ENCODE data around the gene ATP2B2. TPM values are rescaled to one million over a fixed set of nuclear protein-coding genes. Genes with fewer than 3 reads are reported as not detected.

ATP2B2 gene
- total RNA-seq, 1 donor = not detected

DNA sequence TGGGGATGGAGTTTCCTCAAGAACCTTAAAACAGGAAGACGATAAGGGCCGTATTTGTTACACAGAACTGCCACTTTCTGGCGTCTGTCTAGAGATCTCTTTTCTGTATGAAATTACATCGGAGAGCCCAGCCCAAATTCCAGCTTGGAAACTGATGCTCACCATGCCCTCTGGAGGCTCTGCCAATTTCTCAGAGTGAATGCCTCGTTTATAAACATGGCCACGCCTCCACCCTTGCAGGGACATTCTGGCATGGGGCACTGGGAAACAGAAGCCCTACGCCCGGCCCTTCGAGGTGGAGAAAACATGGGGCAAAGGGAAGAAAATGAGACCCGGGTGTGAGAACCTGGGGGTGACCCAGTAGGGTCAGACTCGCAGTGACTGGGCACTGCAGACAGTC, 131.1 kb downstream of the ATP2B2 start:
- Histone ChIP-seq H3K9me3 (ENCODE audit: low read depth, low read length) (no peaks in the 10 kb centered on the region), H3K4me1 (ENCODE audit: insufficient read depth, low read length) (no peaks in the 10 kb centered on the region)

DNA sequence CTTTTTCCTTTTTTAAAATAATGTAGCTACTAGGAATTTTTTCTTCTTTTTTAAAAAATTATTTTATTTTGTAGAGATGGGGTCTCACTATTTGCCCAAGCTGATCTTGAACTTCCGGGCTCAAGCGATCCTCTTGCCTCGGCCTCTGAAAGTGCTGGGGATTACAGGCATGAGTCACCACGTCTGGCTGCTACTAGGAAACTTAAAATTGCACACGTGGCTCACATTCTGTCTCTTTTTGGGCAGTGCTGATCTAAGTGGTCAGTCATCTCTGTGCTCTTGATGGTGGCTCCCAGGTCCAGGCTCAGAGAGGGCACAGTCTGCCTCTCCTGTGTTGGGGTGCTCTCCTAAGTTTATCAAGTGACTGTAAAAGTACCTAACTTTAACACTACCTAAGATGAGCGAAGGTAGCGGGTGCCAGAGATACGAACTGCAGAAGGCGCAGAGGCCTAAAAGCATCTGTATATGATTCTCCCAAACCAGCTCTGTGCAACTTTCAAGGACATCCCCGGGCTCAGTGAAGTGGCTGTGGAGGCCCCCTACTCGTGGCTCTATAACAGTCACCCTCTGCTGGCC, 131.6 kb downstream of the ATP2B2 start:
- no peaks in the 10 kb centered on the region for H3K4me1 ChIP-seq (ENCODE audit: insufficient read depth, low read length)
- no peak overlapping the region for H3K4me3 ChIP-seq (ENCODE audit: low read length)
- no peaks in the 10 kb centered on the region for H3K9me3 ChIP-seq (ENCODE audit: low read depth, low read length)
- H3K27me3 ChIP-seq (ENCODE audit: insufficient read depth, low read length) = no peaks in the 10 kb centered on the region

More for the DNA sequence above, 131.1 kb downstream of the ATP2B2 start:
- no peak overlapping the region for H3K4me3 ChIP-seq (ENCODE audit: low read length)
- H3K27me3 ChIP-seq (ENCODE audit: insufficient read depth, low read length) = no peaks in the 10 kb centered on the region

- H3K27me3 ChIP-seq (ENCODE audit: insufficient read depth, low read length) = no peaks in the 10 kb centered on the region
- no peaks in the 10 kb centered on the region for H3K4me1 ChIP-seq (ENCODE audit: insufficient read depth, low read length)
These were observed 133.6 kb downstream of the ATP2B2 start for GRCh38 chr3:10371789-10372188.

DNA sequence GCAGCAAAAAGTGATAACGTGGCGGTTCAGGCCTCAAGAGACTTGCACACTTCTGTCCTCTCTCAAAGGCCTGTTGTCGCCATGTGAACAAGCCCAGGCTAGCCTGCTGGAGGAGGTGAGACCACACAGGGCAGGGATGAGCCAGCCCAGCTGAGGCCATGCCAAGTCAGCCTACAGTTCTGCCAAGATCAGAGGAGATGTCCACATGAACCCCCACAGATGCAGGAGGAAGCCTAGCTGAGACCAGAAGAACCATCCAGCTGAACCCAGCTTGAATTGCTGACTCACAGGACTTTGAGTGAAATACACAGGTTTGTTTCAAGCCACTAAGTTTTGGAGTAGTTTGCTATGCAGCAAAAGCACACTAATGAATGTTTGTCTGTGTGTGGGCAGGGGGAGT, 134.2 kb downstream of the ATP2B2 start:
- no peaks in the 10 kb centered on the region for H3K9me3 ChIP-seq (ENCODE audit: low read depth, low read length)
- H3K4me3 ChIP-seq (ENCODE audit: low read length) = no peak overlapping the region
- no peaks in the 10 kb centered on the region for H3K4me1 ChIP-seq (ENCODE audit: insufficient read depth, low read length)
- H3K27me3 ChIP-seq (ENCODE audit: insufficient read depth, low read length) = no peaks in the 10 kb centered on the region

More at GRCh38 chr3:10371789-10372188, 133.6 kb downstream of the ATP2B2 start:
- Histone ChIP-seq H3K4me3 (ENCODE audit: low read length) (no peak overlapping the region), H3K9me3 (ENCODE audit: low read depth, low read length) (no peaks in the 10 kb centered on the region)

DNA sequence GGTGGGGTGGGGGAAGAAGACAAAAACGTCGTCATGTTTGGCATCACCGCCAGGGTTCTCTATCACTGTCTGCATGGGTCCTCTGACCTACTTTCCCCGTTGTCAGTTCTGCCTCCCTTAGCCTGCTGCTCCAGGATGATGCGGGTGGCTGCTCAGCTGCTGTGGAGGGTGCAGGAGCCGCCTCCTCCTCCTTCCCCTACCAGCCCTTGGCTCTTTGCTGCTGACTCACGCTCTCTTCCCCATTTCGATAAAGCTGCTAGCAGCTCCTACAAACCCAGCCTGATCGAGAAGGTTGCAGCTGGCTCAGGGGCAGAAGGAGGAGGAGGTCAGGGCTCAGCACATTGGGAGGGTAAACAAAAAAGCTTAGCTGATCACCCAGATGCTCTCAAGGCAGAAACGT, 135.0 kb downstream of the ATP2B2 start:
- Histone ChIP-seq H3K4me1 (ENCODE audit: insufficient read depth, low read length) (no peaks in the 10 kb centered on the region), H3K4me3 (ENCODE audit: low read length) (no peak overlapping the region), H3K27me3 (ENCODE audit: insufficient read depth, low read length) (no peaks in the 10 kb centered on the region), H3K9me3 (ENCODE audit: low read depth, low read length) (no peaks in the 10 kb centered on the region)

DNA sequence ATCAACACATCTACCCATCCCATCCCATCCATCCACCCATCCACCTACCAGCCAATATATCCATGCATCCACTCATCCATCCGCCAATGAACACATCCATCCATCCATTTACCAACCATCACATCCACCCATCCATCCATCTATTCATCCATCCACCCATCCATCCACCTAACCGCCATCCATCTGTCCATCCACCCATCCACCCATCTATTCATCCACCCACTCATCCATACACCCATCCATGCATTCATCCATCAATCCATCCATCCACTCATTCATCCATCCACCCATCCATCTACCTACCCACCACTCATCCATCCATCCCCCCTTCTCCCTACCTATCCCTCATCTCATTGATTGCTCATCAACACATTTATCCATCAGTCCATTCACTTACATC, 136.9 kb downstream of the ATP2B2 start:
- H3K4me3 ChIP-seq (ENCODE audit: low read length) = no peak overlapping the region
- no peaks in the 10 kb centered on the region for H3K9me3 ChIP-seq (ENCODE audit: low read depth, low read length)
- no peaks in the 10 kb centered on the region for H3K4me1 ChIP-seq (ENCODE audit: insufficient read depth, low read length)
- no peaks in the 10 kb centered on the region for H3K27me3 ChIP-seq (ENCODE audit: insufficient read depth, low read length)

DNA sequence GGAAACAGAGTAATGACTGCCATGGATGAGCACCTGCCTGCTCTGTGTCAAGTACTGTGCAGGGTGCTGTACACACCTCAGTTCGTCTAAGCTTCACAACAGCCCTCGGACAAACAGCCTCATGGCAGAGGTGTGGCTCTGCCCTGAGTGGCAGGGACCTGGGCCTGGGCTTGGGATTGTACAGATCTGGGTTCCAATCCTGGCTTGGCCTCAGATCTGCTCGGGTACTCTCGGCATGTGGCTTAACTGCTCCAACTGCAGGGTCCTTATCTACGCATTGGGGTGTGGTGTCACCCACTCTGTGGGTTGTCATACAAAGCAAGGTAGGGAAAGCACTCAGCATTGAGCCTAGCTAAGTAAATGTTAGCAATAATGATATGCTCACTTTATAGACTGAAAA, 137.9 kb downstream of the ATP2B2 start:
- no peak overlapping the region for H3K4me3 ChIP-seq (ENCODE audit: low read length)
- no peaks in the 10 kb centered on the region for H3K9me3 ChIP-seq (ENCODE audit: low read depth, low read length)
- H3K27me3 ChIP-seq (ENCODE audit: insufficient read depth, low read length) = no peaks in the 10 kb centered on the region
- H3K4me1 ChIP-seq (ENCODE audit: insufficient read depth, low read length) = no peaks in the 10 kb centered on the region

DNA sequence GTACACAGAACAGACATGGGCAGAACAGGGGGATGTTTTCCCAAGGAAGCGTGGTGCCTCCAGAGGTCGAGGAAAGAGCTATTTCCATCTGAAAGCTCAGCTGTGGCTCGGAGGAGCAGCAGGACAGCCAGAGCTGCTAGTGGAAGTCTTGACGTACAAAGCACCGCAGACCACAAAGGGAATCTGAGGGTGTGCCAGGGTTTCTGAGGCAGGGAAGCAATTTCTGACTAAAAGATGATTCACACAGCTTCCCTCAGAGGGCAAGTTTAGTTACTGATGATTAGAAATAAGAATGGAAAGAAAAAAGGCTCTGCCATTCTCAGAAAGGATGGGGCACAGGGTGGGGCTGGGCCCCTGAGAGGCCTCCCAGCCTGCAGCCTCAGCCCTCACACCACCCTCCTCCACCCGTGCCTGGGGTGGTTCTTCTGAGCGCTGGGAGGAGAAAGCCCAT, 138.7 kb downstream of the ATP2B2 start:
- H3K4me3 ChIP-seq (ENCODE audit: low read length) = no peak overlapping the region
- H3K9me3 ChIP-seq (ENCODE audit: low read depth, low read length) = no peaks in the 10 kb centered on the region
- no peaks in the 10 kb centered on the region for H3K4me1 ChIP-seq (ENCODE audit: insufficient read depth, low read length)
- H3K27me3 ChIP-seq (ENCODE audit: insufficient read depth, low read length) = no peaks in the 10 kb centered on the region

GRCh38 chr3:10365791-10366190, 139.6 kb downstream of the ATP2B2 start:
- H3K9me3 ChIP-seq (ENCODE audit: low read depth, low read length) = no peaks in the 10 kb centered on the region

DNA sequence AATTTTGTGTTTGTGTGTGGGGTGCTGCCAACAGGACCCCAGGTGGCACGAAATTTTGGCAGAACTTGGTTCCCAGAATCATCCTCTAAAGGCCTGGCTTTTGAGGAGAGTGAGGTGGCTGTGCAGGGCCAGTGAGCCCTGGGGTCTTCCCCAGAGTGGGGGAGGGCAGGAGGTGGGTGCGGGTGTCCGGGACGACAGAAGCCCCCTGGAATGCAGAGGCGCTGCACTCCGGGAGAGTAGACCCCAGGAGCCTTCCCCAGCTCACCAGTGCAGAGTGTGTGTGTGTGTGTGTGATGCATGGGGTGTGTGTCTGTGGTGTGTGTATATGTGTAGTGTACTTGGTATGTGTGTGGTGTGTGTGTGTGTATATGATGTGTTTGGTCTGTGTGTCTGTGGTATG, 140.1 kb downstream of the ATP2B2 start:
- no peaks in the 10 kb centered on the region for H3K9me3 ChIP-seq (ENCODE audit: low read depth, low read length)
- no peaks in the 10 kb centered on the region for H3K4me1 ChIP-seq (ENCODE audit: insufficient read depth, low read length)
- H3K27me3 ChIP-seq (ENCODE audit: insufficient read depth, low read length) = no peaks in the 10 kb centered on the region
- H3K4me3 ChIP-seq (ENCODE audit: low read length) = no peak overlapping the region

More at GRCh38 chr3:10365791-10366190, 139.6 kb downstream of the ATP2B2 start:
- Histone ChIP-seq H3K27me3 (ENCODE audit: insufficient read depth, low read length) (no peaks in the 10 kb centered on the region), H3K4me1 (ENCODE audit: insufficient read depth, low read length) (no peaks in the 10 kb centered on the region), H3K4me3 (ENCODE audit: low read length) (no peak overlapping the region)

DNA sequence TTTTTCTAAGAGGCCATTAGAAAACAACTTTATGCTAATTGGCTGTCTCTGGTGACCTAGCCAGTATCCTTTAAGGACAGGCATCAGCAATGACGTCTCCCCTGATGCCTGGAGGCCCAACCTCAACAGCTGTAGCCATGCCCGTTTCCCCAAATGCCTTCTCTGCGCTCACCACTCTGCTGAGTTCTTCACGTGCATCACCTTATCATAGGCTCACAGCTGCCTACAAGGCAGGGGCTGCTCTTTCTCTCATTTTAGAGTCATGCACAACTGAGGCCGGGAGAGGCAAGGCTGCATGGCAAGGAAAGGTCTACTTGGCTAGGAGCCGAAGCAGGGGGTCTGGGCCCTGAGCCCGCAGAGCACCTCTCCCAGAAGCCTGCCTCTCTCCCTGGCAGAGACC, 140.6 kb downstream of the ATP2B2 start:
- no peaks in the 10 kb centered on the region for H3K4me1 ChIP-seq (ENCODE audit: insufficient read depth, low read length)
- H3K9me3 ChIP-seq (ENCODE audit: low read depth, low read length) = no peaks in the 10 kb centered on the region
- H3K27me3 ChIP-seq (ENCODE audit: insufficient read depth, low read length) = no peaks in the 10 kb centered on the region
- no peak overlapping the region for H3K4me3 ChIP-seq (ENCODE audit: low read length)

GRCh38 chr3:10363935-10364334, 141.5 kb downstream of the ATP2B2 start:
- no peaks in the 10 kb centered on the region for H3K4me1 ChIP-seq (ENCODE audit: insufficient read depth, low read length)
- no peaks in the 10 kb centered on the region for H3K9me3 ChIP-seq (ENCODE audit: low read depth, low read length)
- no peak overlapping the region for H3K4me3 ChIP-seq (ENCODE audit: low read length)
- H3K27me3 ChIP-seq (ENCODE audit: insufficient read depth, low read length) = no peaks in the 10 kb centered on the region

DNA sequence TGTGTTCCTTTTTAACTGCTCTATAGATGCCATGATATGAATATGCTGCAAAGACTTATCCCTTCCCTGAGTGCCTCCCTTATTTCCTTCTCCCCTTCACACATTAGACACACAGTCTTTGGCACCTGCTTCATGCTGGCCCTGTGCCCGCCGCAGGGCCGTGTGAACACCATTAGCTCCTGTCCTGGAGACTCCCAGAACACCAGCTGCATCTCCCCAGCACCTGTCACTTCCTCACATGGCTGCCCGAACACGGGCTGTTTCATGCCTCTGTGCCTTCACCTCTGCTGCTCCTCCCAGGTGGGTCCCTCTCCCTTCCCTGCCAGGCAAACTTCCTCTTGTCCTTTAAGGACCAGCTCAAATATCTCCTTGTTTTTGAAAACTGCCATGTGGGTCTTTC, 144.0 kb downstream of the ATP2B2 start:
- Histone ChIP-seq H3K4me3 (ENCODE audit: low read length) (no peak overlapping the region), H3K27me3 (ENCODE audit: insufficient read depth, low read length) (no peaks in the 10 kb centered on the region), H3K9me3 (ENCODE audit: low read depth, low read length) (no peaks in the 10 kb centered on the region), H3K4me1 (ENCODE audit: insufficient read depth, low read length) (no peaks in the 10 kb centered on the region)

DNA sequence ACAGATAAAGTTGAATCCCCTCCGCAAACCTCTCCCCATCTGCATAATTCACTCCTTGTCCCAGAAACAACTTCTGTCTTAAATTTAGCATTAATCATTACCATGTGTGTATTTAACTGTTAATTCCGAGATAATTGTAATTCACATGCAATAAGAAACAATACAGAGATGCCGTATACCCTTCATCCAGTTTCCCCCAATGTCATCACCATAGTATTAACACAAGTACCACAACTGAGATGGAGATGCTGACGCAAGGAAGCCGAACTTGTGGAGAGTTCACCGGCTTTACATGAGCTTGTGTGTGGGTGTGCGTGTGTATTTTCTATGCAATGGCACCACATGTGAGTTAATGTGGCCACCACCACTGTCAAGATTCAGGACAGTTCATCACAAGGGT, 144.9 kb downstream of the ATP2B2 start:
- H3K4me3 ChIP-seq (ENCODE audit: low read length) = no peak overlapping the region
- H3K27me3 ChIP-seq (ENCODE audit: insufficient read depth, low read length) = no peaks in the 10 kb centered on the region
- no peaks in the 10 kb centered on the region for H3K4me1 ChIP-seq (ENCODE audit: insufficient read depth, low read length)
- no peaks in the 10 kb centered on the region for H3K9me3 ChIP-seq (ENCODE audit: low read depth, low read length)

- H3K9me3 ChIP-seq (ENCODE audit: low read depth, low read length) = no peaks in the 10 kb centered on the region
- no peak overlapping the region for H3K4me3 ChIP-seq (ENCODE audit: low read length)
- H3K27me3 ChIP-seq (ENCODE audit: insufficient read depth, low read length) = no peaks in the 10 kb centered on the region
- no peaks in the 10 kb centered on the region for H3K4me1 ChIP-seq (ENCODE audit: insufficient read depth, low read length)
These were observed 145.6 kb downstream of the ATP2B2 start for GRCh38 chr3:10359761-10360161.

GRCh38 chr3:10358309-10358980, 146.9 kb downstream of the ATP2B2 start:
- H3K4me1 ChIP-seq (ENCODE audit: insufficient read depth, low read length) = no peaks in the 10 kb centered on the region
- H3K27me3 ChIP-seq (ENCODE audit: insufficient read depth, low read length) = no peaks in the 10 kb centered on the region
- no peaks in the 10 kb centered on the region for H3K9me3 ChIP-seq (ENCODE audit: low read depth, low read length)
- H3K4me3 ChIP-seq (ENCODE audit: low read length) = no peak overlapping the region

Measured in mononuclear cell (primary cell).